Measurements from ENCODE around the gene P2RX5. TPM values are rescaled to one million over a fixed set of nuclear protein-coding genes. Genes with fewer than 3 reads are reported as not detected.
A peak's percentile ranks its signal among the peaks of the same experiment; 100 is the strongest.

Gene P2RX5
- total and polyA plus RNA-seq, 10 of the 15 experiments (the other 5 are each of a cell fraction or from before 2014, with no cell fraction given) = 6.9 to 28.8 (median 19.5) TPM

DNA sequence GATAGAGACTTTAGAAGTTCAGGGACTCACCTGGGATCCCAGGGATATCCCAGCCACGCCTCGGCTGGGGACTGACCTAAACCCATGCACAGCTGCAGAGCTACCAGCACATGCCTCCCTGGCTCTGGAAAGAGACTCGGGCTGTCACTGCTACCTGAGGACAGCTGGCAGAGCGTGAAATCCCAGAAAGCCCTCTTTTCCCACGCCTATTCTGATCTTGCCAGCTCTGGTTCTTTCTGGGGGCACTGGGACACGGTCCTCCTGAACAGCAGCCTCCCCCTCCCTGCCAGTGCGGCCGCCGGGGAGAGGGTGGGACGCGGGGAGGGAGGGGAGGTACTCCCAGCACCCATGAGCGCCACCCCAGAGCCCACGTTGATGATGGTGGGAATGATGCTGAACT is 10.8 kb downstream of the P2RX5 start:
- H3K79me2 ChIP-seq (ENCODE audit: control insufficient read depth, insufficient read depth, low read length) = no peaks in the 10 kb centered on the region
- peaks cover 0 to 4% of the 10 kb centered on the region in 2 experiments; a peak in 2 of 4 replicates for H3K36me3 ChIP-seq (ENCODE audit: control insufficient read depth in 2 of 2, insufficient read depth in 2 of 2, low read length in 1 of 2)
- intact Hi-C loops (cut with micrococcal nuclease; ENCODE audit: unreplicated experiment) (no loop called here), in situ Hi-C loops (cut with MboI) (no loop called here)
- H3K27ac ChIP-seq (ENCODE audit: control insufficient read depth, insufficient read depth) = no peak overlapping the region
- H3K4me3 ChIP-seq = no peak overlapping the region
- peaks cover 6% of the 10 kb centered on the region; the same call in 1 of the 2 replicates for H3K4me1 ChIP-seq (ENCODE audit: control insufficient read depth, insufficient read depth, low read length)
- 48% methylated on average over 8 of the region's 13 CpGs for WGBS (ENCODE audit: insufficient coverage, insufficient replicate concordance, low lambda C conversion rate, missing lambda C conversion rate)
- H4K20me1 ChIP-seq (ENCODE audit: control insufficient read depth, insufficient read depth) = no peaks in the 10 kb centered on the region
- ChIA-PET POLR2A (interaction anchor here (0.7 kb wide), 1 partner anchor 55 kb away, joined by 4 read pairs; no protein-coding TSS in a partner anchor), SMC1A (ENCODE audit: uncharacterized antibody, unreplicated experiment) (interaction anchor here (0.5 to 0.9 kb wide), 2 partner anchors 9 to 103 kb away, joined by 3 to 5 read pairs; no protein-coding TSS in a partner anchor), CTCF (interaction anchor here (5.1 kb wide), 1 partner anchor 51 kb away, joined by 105 read pairs; no protein-coding TSS in a partner anchor), RAD21 (ENCODE audit: unreplicated experiment) (interaction anchor here (0.7 to 1.2 kb wide), 3 partner anchors 9 to 56 kb away, joined by 3 to 4 read pairs (median 4); no protein-coding TSS in a partner anchor)
- no peaks in the 10 kb centered on the region for H3K9me3 ChIP-seq (replicated peaks; ENCODE audit: control insufficient read depth, insufficient read depth, low read length)
- BruUV-seq (replicated peaks) = no TSS peak
- TF ChIP-seq, protein P1, sequence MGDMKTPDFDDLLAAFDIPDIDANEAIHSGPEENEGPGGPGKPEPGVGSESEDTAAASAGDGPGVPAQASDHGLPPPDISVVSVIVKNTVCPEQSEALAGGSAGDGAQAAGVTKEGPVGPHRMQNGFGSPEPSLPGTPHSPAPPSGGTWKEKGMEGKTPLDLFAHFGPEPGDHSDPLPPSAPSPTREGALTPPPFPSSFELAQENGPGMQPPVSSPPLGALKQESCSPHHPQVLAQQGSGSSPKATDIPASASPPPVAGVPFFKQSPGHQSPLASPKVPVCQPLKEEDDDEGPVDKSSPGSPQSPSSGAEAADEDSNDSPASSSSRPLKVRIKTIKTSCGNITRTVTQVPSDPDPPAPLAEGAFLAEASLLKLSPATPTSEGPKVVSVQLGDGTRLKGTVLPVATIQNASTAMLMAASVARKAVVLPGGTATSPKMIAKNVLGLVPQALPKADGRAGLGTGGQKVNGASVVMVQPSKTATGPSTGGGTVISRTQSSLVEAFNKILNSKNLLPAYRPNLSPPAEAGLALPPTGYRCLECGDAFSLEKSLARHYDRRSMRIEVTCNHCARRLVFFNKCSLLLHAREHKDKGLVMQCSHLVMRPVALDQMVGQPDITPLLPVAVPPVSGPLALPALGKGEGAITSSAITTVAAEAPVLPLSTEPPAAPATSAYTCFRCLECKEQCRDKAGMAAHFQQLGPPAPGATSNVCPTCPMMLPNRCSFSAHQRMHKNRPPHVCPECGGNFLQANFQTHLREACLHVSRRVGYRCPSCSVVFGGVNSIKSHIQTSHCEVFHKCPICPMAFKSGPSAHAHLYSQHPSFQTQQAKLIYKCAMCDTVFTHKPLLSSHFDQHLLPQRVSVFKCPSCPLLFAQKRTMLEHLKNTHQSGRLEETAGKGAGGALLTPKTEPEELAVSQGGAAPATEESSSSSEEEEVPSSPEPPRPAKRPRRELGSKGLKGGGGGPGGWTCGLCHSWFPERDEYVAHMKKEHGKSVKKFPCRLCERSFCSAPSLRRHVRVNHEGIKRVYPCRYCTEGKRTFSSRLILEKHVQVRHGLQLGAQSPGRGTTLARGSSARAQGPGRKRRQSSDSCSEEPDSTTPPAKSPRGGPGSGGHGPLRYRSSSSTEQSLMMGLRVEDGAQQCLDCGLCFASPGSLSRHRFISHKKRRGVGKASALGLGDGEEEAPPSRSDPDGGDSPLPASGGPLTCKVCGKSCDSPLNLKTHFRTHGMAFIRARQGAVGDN (IDR thresholded peaks at IDR 0.05) = no peak
- TF ChIP-seq, protein P2, sequence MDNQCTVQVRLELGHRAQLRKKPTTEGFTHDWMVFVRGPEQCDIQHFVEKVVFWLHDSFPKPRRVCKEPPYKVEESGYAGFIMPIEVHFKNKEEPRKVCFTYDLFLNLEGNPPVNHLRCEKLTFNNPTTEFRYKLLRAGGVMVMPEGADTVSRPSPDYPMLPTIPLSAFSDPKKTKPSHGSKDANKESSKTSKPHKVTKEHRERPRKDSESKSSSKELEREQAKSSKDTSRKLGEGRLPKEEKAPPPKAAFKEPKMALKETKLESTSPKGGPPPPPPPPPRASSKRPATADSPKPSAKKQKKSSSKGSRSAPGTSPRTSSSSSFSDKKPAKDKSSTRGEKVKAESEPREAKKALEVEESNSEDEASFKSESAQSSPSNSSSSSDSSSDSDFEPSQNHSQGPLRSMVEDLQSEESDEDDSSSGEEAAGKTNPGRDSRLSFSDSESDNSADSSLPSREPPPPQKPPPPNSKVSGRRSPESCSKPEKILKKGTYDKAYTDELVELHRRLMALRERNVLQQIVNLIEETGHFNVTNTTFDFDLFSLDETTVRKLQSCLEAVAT (IDR thresholded peaks at IDR 0.05) = no peak
- TF ChIP-seq BACH1 (IDR thresholded peaks at IDR 0.05; ENCODE audit: borderline replicate concordance) = no peak
- no peak for TF ChIP-seq TBL1XR1 (IDR thresholded peaks at IDR 0.05; ENCODE audit: low read depth, low read length)
- TF ChIP-seq, protein P3, sequence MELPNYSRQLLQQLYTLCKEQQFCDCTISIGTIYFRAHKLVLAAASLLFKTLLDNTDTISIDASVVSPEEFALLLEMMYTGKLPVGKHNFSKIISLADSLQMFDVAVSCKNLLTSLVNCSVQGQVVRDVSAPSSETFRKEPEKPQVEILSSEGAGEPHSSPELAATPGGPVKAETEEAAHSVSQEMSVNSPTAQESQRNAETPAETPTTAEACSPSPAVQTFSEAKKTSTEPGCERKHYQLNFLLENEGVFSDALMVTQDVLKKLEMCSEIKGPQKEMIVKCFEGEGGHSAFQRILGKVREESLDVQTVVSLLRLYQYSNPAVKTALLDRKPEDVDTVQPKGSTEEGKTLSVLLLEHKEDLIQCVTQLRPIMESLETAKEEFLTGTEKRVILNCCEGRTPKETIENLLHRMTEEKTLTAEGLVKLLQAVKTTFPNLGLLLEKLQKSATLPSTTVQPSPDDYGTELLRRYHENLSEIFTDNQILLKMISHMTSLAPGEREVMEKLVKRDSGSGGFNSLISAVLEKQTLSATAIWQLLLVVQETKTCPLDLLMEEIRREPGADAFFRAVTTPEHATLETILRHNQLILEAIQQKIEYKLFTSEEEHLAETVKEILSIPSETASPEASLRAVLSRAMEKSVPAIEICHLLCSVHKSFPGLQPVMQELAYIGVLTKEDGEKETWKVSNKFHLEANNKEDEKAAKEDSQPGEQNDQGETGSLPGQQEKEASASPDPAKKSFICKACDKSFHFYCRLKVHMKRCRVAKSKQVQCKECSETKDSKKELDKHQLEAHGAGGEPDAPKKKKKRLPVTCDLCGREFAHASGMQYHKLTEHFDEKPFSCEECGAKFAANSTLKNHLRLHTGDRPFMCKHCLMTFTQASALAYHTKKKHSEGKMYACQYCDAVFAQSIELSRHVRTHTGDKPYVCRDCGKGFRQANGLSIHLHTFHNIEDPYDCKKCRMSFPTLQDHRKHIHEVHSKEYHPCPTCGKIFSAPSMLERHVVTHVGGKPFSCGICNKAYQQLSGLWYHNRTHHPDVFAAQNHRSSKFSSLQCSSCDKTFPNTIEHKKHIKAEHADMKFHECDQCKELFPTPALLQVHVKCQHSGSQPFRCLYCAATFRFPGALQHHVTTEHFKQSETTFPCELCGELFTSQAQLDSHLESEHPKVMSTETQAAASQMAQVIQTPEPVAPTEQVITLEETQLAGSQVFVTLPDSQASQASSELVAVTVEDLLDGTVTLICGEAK (IDR thresholded peaks at IDR 0.05; ENCODE audit: borderline replicate concordance) = no peak
- no peak for TF ChIP-seq SP1 (IDR thresholded peaks at IDR 0.05; ENCODE audit: low read depth, low read length)
- TF ChIP-seq MEF2B (IDR thresholded peaks at IDR 0.05; ENCODE audit: partially characterized antibody, poor library complexity, severe bottlenecking) = peak; percentile 65
- no peak for FAIRE-seq
- no peak for DNase-seq (ENCODE audit: low read depth, low spot score)
- no peak for ATAC-seq
- no peak overlapping the region for H3K4me2 ChIP-seq (ENCODE audit: control insufficient read depth, insufficient read depth)
- no peak overlapping the region for H3K9ac ChIP-seq (ENCODE audit: control insufficient read depth, insufficient read depth, low read length)
- no peaks in the 10 kb centered on the region for H3K27me3 ChIP-seq (replicated peaks in 1 of 2; ENCODE audit: control insufficient read depth in 2 of 2, insufficient read depth in 2 of 2, low read length in 1 of 2)
- no peak overlapping the region for H2AFZ ChIP-seq (ENCODE audit: control insufficient read depth, low read depth, low read length)
